ENCODE data around the gene GPC1. TPM values are rescaled to one million over a fixed set of nuclear protein-coding genes. Genes with fewer than 3 reads are reported as not detected.
A peak's percentile ranks its signal among the peaks of the same experiment; 100 is the strongest.

The GPC1 gene
- total and polyA plus RNA-seq, 10 donors: 4.1 to 25.0 (median 15.1) TPM

GRCh38 chr2:240398661-240399267, 36.7 kb upstream of the GPC1 start:
- H3K4me3 ChIP-seq: no peak overlapping the region
- H3K27ac ChIP-seq: no peak overlapping the region
- 85 to 89% (median 87%) methylated on average over 13 to 20 of the region's 20 CpGs for WGBS, 5 donors
- no peaks in the 10 kb centered on the region for H3K4me1 ChIP-seq
- DNase-seq: peak; percentile 52
- no peaks in the 10 kb centered on the region for H3K9me3 ChIP-seq
- H3K36me3 ChIP-seq: no peaks in the 10 kb centered on the region
- TF ChIP-seq POLR2AphosphoS5 (IDR thresholded peaks at IDR 0.05) (no peak), CTCF (IDR thresholded peaks at IDR 0.05 in 8 of 11, conservative IDR thresholded peaks at IDR 0.05 in 3 of 11) (no peak), POLR2A (IDR thresholded peaks at IDR 0.05) (no peak)
- intact Hi-C loops (cut with DNase I; ENCODE audit: low total_unique reads): no loop called here
- peaks cover 0 to 16% (median 0%) of the 10 kb centered on the region in 7 donors for H3K27me3 ChIP-seq (replicated peaks in 1 of 7)

- peak; percentile 63 for DNase-seq
- H3K4me3 ChIP-seq: no peak overlapping the region
- peaks cover 0 to 16% (median 0%) of the 10 kb centered on the region in 7 donors for H3K27me3 ChIP-seq (replicated peaks in 1 of 7)
- 80 to 91% (median 82%) methylated on average over 10 to 14 of the region's 14 CpGs for WGBS, 5 donors
- no peaks in the 10 kb centered on the region for H3K36me3 ChIP-seq
- no peak overlapping the region for H3K27ac ChIP-seq
- no peak for TF ChIP-seq CTCF (IDR thresholded peaks at IDR 0.05 in 8 of 11, conservative IDR thresholded peaks at IDR 0.05 in 3 of 11)
- no peak for TF ChIP-seq POLR2AphosphoS5 (IDR thresholded peaks at IDR 0.05)
- TF ChIP-seq POLR2A (IDR thresholded peaks at IDR 0.05): no peak
- H3K9me3 ChIP-seq: no peaks in the 10 kb centered on the region
- no peaks in the 10 kb centered on the region for H3K4me1 ChIP-seq
- intact Hi-C loops (cut with DNase I; ENCODE audit: low total_unique reads): no loop called here
Measured at GRCh38 chr2:240399419-240400324, 35.8 kb upstream of the GPC1 start.

GRCh38 chr2:240400371-240401161, 34.9 kb upstream of the GPC1 start:
- TF ChIP-seq POLR2AphosphoS5 (IDR thresholded peaks at IDR 0.05) (no peak), CTCF (IDR thresholded peaks at IDR 0.05 in 8 of 11, conservative IDR thresholded peaks at IDR 0.05 in 3 of 11) (no peak), POLR2A (IDR thresholded peaks at IDR 0.05) (no peak)
- DNase-seq: peak; percentile 66
- Histone ChIP-seq H3K4me1 (no peaks in the 10 kb centered on the region), H3K9me3 (no peaks in the 10 kb centered on the region), H3K4me3 (no peak overlapping the region), H3K27ac (no peak overlapping the region), H3K27me3 (replicated peaks in 1 of 7) (peaks cover 0 to 16% (median 0%) of the 10 kb centered on the region in 7 donors), H3K36me3 (no peaks in the 10 kb centered on the region)
- 80 to 90% (median 85%) methylated on average over 14 to 22 of the region's 22 CpGs for WGBS, 5 donors
- intact Hi-C loops (cut with DNase I; ENCODE audit: low total_unique reads): no loop called here
